GM18870 (cell line): ENCODE measurements around the gene MIS12.

Experiments
- ATAC-seq: cut with Tn5 transposase; IDR thresholded peaks from one replicate; pipeline ENCODE4 v1.9.1; 2021; ENCODE audit warnings: moderate library complexity; ENCODE audit not compliant: unreplicated experiment

Gene MIS12

GRCh38 chr17:5499476-5500231 is 13.3 kb downstream of the MIS12 start:
- ATAC-seq = no peak

DNA sequence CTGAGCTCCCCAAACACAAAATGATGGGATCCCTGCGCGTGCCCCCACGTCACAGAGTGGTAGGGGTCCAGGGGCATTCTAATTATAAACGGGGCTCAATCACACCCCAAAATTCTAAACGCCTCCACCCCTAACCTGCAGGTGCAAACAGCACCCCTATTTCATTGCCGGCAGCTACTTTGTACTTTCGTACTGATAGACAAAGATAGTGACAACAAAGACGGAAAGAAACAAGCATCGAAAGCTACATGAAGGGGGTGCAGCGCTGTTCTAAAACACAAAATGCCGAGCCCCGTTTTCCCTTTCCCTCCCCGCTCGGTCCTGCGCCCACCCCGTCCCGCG is 13.9 kb downstream of the MIS12 start:
- no peak for ATAC-seq

DNA sequence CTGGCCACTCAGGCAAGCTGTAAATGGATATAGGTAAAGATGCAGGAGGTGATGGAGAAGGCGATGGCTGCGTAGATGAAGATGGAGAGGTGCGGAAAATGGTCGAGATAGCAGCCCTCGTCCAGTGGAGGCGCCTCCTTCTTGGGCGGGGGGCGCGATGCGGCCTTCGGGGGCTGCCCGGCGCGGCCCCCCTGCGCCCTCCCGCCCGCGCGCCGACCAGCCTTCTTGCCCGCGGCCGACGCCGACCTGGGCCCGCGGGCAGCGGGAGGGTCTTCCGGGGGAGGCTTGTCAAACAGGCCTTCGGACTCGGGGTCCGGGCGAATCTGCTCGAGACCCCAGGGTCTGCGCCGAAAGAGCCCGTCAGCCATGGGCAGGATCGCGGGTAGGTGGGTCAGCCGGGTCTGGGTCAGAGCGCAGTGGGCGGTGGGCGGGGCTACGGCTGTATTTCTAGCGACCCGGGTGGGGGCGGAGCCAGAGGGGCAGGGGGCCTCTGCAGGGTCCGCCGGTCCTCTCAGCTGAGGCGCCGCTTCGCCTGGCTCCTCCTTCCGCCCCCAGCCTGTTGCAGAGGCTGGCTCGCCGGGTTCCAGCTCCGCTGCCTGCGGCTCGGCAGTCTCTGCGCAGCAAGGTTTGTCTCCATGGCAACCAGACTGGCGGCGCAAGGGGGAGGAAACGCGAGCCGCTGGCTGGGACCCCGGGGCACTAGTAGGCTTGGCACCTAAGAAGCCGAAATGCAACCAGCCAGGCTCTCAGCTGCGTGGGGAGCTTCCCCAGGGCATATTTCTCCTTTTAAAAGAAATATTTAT is 14.4 kb downstream of the MIS12 start:
- no peak for ATAC-seq

DNA sequence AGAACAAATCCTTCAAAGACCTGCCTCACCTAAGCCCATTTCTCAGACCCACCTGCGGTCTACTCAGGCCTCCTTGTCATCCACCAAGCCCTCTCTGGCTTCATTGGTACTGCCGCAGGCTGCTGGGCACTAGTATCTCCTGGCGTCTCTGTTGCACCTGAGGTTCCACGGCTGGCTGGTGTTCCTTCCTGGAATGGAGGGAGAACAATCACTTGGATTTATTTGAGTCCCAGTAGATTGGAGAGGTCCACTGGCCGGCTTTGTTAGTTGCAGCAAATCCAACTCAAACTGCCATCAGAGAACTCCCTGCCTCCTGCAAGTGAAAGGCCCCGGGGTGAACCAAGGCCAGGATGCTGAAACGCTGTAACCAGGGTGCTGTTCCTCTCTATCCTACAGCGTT is 15.3 kb downstream of the MIS12 start:
- no peak for ATAC-seq

- no peak for ATAC-seq
Measured at GRCh38 chr17:5502552-5502951, 16.2 kb downstream of the MIS12 start.

DNA sequence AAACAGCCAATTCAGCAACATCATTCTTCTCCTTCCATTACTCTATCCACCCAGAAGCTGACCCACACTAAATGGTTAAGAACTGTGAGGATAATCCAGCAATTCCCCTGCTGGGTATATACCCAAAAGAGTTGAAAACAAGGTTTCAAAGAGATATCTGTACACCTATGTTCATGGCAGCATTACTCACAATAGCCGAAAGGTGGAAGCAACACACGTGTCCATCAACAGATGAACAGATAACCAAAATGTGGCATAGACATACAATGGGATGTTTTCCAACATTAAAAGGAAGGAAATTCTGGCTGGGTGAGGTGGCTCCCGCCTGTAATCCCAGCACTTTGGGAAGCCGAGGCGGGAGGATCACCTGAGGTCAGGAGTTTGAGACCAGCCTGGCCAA is 19.9 kb downstream of the MIS12 start:
- no peak for ATAC-seq

GRCh38 chr17:5508810-5509209 is 22.4 kb downstream of the MIS12 start:
- ATAC-seq = no peak

DNA sequence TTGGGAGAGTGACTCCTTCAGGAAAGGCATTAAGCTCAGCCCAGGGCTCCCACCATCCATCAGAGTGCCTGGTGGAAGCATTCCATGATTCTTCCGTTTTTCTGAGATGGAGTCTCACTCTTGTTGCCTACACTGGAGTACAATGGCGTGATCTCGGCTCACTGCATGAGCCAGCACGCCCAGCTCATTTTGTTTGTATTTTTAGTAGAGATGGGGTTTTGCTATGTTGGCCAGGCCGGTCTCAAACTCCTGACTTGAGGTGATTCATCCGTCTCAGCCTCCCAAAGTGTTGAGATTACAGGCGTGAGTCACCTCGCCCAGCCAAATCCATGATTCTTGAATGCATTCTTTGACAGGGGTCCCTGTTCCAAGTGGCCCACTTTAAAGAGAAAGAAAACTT is 23.1 kb downstream of the MIS12 start:
- no peak for ATAC-seq

DNA sequence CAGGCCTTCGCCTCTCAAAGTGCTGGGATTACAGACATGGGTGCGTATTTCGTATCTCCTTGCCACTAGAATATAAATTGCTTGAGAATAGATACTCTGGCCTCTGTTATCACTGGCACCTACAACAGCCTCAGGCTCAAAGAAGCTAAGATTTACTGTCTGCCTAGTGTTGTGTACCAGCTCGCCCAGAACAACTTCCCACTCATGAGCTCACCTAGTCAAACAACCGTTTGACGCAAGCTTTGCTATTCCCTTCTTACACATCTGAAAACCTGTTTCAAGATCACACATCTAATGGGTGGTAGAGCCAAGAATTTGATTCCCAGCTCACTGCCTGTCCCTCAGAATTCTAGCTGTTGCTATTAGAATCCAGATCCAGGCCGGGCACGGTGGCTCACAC is 24.4 kb downstream of the MIS12 start:
- no peak for ATAC-seq

DNA sequence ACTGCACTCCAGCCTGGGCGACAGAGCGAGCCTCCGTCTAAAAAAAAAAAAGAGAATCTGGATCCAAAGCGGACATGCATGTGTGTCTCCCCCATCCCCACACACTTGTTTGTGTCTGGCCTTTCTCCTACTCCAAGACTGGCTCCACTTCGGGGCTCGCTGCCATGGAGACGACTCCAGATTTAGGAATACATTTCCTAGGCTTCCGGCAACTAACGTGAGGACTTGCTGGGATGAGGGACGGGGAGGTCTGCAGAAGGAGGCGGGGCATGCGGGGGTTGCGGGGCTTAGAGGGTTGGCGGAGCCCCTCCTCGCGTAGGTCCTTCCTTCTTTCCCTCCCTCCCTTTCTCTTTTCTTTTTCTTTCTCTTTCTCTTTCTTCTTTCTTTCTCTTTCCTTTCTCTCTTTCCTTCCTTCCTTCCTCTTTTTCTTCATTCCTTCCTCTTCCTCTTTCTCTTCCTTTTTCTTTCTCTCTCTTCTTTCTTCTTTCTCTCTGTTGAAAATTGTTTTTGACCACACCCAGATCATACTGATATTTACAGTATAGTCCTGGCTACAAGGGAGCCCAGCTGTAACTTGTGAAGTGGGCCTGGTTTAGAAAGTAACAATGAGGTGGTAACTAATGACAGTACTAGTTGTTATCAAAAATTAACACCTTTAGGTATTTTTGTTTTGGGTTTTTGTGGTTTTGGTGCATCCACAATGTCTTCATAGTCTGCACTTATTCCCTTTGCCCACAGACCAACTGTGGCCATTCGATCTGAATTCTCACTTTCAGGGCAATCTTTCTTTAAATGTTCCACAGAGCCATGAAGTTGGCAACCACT is 25.2 kb downstream of the MIS12 start:
- ATAC-seq = no peak

GRCh38 chr17:5513628-5514027 is 27.3 kb downstream of the MIS12 start:
- no peak for ATAC-seq

DNA sequence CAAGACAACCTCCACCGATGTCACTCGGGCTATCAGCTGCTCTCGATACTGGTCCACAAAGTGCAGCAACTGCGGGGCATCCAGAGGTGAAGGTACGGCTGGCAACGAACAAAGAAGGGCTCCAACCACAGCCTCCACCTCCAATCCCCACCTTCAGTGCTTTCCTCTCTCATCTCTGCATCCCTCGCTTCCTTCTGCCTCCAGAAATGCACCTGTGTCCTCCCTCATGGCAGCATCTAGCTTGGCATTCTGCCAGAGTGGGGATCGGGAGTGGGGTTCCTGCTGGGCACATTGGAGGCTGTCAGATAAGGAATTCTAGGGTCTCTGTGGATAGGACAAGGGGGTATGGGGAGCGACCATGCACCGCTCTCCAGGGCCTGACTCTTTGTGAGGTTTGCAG is 28.6 kb downstream of the MIS12 start:
- ATAC-seq = no peak

DNA sequence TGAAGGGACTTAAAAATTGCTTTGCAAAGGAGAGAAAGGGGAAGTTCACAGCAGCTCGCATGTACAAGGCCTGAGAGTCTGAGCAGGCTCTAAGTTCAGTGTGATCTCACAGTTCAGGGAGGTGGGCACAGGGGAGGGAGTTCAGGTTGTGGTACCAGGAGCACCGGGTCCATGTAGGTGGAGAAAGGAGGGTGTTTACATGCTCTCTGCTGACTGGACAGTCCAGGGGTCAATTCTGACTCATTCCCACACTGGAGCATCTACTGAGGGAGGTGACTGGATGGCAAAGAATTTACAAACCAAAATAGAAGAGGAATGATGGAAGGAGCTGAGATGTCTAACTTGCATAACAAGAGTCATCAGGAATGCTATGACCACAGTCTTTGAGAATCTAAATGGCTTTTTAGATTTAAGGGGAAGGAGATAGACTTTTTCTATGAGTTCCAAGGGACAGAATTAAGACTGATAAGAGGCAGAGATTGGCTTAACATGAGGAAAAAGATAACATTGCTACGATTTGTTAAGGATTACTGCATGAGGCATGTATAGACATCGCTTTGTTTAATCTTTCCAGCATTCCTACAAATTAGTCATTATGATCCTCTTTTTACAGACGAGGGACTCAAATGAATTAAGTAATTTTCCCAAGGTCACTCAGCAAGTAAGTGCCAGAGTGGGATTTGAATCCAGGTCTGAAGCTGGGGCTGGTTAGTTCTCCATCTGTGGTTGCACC is 29.9 kb downstream of the MIS12 start:
- ATAC-seq = no peak

GRCh38 chr17:5522476-5522875 is 36.1 kb downstream of the MIS12 start:
- no peak for ATAC-seq

GRCh38 chr17:5523249-5523648 is 36.9 kb downstream of the MIS12 start:
- ATAC-seq = no peak

- no peak for ATAC-seq
Measured at GRCh38 chr17:5526821-5527598, 40.6 kb downstream of the MIS12 start.

DNA sequence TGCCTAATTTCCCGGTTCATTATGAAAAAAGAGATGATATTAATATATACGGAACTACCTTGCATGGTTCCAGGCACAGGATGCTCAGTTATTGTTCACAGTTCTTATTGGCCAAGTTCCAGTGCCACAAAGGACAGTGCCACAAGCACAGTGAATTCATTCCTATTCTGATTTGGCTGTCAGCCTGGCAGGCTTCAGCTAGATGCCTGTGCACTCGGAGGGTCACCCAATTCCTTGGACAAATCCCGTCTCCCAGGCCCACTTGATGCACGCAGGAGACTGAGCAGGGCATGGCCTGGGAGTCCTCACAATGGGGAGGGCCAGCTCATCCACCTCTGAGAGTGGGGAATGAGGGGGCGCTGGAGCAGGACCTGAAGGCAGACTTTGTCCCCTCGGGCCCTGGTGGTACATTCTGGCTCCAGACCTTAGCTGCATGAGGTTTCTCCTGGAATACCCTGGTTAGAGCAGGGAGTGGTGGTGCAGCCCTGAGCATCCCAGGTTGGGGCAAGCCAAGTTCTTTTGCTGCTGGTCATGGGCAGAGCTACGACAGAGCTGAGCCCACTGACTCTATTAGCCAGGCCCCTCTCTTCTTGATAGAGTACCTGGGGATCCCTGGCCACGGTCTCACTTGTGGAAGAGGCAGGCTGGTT is 41.4 kb downstream of the MIS12 start:
- ATAC-seq = no peak

GRCh38 chr17:5530265-5531084 is 44.1 kb downstream of the MIS12 start:
- ATAC-seq = no peak

DNA sequence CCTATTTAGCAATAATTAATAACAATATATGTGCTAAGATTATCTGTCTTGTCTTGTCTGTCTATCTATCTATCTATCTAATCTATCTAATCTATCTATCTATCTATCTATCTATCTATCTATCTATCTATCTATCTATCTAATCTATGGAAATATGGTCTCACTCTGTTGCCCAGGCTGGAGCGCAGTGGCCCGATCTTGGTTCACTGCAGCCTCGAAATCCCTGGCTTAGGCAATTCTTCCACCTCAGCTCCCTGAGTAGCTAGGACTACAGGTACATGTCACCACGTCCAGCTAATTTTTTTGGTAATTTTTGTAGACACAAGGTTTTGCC is 44.7 kb downstream of the MIS12 start:
- ATAC-seq = no peak
